OCI-LY3 (cell line): ENCODE data around the gene IQCN.

Source experiments
- EZH2phosphoT487 ChIP-seq: fragments of 200-600 bp; shearing (Covaris generic); IDR thresholded peaks from 2 replicates; pipeline ENCODE4 v1.6.1; 2018; ENCODE audit warnings: antibody characterized with exemption, mixed run types, low read depth
- TF ChIP-seq, protein P1 (sequence below): fragments of 200-600, 300-600 bp; sonication (generic); IDR thresholded peaks from 2 replicates; pipeline ENCODE4 v1.5.1; 2014; ENCODE audit warnings: antibody characterized with exemption, low read length, low read depth

DNA sequence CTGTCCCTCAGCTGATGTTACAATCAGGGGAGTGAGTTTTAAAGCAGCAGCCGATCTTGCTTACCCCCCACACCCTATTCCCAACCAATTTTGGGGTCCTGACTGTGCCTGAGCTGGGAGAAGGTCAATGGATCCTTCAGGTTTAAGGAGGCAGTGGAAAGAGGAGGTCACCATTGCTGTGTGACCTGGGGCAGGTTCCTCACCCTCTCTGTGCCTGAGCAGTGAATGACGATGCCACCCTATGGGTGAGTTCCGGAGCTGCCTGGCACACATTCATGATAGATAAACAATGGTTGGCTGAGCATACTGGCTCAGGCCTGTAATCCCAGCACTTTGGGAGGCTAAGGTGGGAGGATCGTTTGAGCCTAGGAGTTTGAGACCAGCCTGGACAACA, 27.5 kb upstream of the IQCN start:
- TF ChIP-seq, protein P1, sequence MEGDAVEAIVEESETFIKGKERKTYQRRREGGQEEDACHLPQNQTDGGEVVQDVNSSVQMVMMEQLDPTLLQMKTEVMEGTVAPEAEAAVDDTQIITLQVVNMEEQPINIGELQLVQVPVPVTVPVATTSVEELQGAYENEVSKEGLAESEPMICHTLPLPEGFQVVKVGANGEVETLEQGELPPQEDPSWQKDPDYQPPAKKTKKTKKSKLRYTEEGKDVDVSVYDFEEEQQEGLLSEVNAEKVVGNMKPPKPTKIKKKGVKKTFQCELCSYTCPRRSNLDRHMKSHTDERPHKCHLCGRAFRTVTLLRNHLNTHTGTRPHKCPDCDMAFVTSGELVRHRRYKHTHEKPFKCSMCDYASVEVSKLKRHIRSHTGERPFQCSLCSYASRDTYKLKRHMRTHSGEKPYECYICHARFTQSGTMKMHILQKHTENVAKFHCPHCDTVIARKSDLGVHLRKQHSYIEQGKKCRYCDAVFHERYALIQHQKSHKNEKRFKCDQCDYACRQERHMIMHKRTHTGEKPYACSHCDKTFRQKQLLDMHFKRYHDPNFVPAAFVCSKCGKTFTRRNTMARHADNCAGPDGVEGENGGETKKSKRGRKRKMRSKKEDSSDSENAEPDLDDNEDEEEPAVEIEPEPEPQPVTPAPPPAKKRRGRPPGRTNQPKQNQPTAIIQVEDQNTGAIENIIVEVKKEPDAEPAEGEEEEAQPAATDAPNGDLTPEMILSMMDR: no peak
- no peak for TF ChIP-seq EZH2phosphoT487
